NCI-H1694 treated with DMSO at 0.1 percent for 48 hours (cell line): ENCODE data around the gene ADCY3.
"Not testable (repeated sequence)": the region's sequence is repeated elsewhere in the genome, so short reads cannot be mapped to it uniquely, and the experiment has no call there.

Experiments used
- DNase-seq: peaks from one replicate; lab custom pipeline; 2025; lab: John Stamatoyannopoulos, UW

The ADCY3 gene

GRCh38 chr2:24844023-24844685 is 75.9 kb downstream of the ADCY3 start:
- DNase-seq, result no peak

GRCh38 chr2:24843330-24843860 is 76.6 kb downstream of the ADCY3 start:
- DNase-seq, result no peak

GRCh38 chr2:24842081-24843050 is 77.7 kb downstream of the ADCY3 start:
- no peak for DNase-seq

GRCh38 chr2:24840962-24841945 is 78.8 kb downstream of the ADCY3 start:
- DNase-seq, result no peak

DNA sequence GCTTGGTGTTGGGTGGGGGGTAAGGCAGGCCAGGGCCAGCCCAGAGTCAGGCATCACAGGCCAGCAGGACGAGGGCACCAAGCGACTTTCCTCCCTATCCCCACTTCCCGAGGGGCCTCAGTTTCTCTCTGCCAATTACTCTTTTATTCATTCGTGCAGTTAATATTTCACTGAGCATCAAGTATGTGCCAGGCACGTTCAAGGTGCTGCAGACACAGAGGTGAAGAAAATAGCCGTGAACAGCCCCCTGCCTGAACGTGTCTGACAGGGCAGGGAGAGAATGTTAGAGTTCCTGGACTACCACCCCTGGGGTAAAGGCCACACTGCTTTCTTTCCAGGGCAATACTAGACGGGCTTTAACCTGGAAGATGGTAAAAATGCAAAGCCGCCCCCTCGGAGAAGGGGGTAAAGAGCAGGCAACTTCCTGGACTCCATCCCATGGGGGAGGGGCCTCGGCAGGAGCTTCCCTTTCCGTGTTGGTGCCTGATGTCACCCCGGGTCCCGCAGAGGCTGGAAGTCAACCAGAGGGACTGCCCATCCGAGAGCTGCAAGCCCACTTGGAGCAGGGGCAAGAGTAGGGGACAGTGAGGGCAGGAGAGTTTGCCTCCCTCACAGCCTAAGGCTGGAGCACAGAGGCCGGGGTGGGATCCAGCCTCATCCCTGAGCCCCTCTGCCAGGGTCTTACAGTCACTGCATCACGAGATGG is 79.7 kb downstream of the ADCY3 start:
- no peak for DNase-seq

DNA sequence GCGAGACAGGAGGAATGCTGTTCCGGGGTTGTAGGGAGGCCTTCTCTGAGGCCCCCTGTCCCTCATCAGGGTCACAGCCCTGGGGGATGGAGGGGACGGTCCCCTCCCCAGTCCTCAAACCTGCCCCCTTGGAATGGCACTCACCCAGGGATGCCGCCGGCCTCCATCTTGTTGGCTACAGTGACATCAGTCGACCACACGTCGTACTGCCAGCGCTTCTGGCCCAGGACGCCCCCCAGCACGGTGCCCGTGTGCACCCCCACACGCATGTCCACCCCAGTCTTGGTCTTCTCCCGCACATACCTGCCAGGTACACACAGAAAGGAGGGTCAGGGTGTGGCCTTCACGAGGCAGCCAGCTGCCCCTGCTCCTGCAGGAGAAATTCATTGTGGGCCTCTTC is 80.3 kb downstream of the ADCY3 start:
- no peak for DNase-seq

DNA sequence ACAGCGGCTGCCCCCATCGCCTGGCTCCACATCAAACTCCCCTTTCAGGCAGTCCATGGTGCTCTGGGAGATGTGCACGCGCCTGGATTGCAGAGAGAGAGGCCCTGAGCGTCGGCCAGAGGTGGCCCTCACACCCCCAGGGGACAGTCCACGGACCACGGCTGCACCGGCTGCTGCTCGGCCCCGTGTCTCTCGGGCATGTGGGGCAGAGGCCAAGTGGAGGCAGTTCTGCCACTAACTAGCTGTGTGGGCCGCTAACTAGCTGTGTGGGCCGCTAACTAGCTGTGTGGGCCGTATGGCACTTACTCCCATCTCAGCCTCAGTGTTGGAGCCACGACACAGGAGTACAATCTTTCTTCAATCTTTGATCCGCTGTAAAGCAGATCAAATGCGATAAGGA is 81.5 kb downstream of the ADCY3 start:
- DNase-seq, result no peak

DNA sequence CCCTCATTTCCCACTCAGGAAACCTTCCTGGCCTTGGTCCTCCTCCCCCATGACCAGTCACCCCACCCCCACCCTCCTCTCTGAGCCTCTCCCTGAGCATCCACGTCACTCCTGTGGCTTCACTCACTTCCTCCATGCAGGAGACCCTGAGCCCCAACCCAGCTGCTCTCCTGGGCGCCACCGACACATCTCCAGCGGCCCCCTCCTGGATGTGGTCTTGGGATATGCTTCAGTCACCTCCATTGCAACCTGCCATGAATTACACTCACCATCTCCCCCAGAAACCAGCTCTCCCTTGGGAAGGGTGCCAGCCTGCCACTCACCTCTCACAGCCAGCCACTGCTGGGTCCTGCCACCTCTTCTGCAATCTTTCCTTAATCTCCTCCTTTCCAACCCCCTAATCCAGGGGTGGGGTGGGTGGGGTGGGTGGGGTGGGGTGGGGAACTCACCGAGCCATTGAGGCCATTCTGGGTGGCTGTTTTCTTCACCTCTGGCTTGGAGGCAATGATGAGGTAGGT is 82.0 kb downstream of the ADCY3 start:
- no peak for DNase-seq

DNA sequence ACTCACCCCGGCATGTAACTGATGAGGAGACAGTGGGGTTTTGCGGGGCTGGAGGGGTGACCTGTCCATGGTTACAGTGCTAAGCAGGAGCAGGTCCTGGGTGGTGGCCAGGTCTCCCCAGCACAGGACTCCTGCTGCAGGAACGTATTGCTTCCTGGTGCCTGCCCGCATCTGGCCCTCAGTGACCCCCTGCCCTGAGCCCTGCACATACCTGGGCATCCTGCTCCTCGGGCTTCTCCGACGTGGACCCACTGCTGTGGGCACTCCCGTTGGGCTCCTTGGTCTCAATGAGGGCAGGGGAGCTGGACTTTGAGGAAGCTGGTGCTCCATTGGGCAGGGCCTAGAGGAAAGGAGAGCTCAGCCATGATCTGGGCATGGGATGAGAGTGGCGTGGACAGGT is 83.3 kb downstream of the ADCY3 start:
- DNase-seq, result no peak

- no peak for DNase-seq
Measured at GRCh38 chr2:24836206-24836605, 83.8 kb downstream of the ADCY3 start.

DNA sequence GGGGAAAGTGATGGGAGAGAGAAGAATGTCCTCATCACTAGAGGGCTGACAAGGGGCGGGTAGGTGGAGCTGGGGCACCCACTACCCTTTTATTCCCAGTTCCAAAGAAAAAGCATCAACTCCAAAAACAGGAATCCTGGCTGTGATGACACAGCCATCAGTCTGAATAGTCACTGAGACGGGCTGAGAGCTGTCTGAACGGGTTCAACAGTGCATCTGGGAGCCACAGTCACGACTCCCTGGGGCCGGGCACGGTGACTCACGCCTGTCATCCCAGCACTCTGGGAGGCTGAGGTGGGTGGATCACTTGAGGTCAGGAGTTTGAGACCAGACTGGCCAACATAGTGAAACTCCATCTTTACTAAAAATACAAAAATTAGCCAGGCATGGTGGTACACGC is 84.6 kb downstream of the ADCY3 start:
- not testable (repeated sequence) for DNase-seq

DNA sequence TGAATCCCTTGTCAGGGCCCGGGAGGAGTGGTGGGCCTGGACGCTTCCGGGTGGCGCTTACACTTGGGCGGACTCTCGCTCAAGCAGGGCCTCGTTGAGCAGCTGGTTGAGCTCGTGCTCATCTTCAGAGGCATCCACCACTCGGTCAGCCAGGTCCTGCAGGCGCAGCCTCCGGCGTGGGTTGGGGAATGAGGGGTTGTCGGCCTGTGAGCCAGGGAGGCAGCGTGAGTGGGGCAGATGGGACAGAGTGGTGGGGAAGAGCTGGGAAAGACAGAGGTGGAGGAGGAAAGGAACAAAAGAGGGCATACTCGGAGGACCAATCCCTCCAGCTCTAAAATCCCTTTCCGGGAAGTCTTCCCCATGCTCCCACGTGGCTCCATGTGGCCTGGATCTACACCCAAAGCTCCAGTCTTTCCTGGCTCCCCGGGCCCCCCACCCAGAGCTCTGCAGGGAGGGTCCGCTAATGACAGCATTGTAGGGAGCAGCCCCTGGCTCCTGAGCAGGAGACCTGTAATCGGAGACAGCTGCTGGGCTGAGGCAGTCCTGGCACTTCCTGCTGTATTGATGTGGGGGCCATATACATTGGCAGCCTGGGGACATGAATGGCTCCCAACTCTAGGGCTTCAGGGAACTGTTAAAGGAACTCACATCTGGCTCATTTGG is 85.2 kb downstream of the ADCY3 start:
- DNase-seq, result no peak

DNA sequence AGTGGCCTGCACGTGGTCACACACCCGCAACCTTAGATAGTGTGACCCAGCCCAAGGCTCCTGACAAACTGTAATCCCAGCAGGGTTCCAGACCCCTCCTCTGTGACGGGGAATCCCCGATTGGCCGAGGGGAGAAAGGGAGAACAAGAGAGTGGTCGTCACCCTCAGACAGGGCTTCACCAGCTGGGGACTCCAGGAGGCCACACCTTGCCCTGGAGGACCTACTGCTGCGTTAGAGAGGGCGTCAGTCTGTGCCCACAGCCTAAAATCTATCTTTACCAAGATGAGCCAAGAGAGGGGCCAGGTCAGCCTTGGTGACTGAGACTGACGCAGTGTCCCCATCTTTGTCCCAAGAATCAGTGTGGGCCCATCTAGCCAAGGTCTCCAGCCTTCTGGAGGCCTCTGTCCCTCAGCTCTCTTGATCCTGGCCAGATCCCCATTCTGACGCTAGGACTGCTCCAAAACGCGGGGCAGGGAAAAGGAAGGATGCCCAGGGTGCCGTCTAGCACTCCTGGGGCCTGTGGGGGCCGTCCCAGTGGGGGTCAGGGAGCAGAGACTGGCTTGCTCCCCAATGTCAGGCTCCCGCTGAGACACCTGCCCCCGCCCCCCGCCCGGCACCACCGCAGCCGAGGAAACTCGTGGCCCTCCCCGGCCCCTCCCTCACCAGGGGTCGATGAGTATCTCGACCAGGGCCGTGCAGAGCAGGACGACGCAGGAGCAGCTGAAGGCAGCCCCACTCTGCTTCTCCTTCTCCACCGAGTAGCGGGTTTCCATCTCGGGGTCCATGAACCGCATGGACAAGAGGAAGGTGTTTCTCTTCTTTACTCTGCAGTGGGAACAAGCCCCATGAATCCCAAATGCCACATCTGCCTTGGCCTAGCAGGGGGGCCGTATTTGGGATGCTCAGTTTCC is 86.0 kb downstream of the ADCY3 start:
- no peak for DNase-seq

DNA sequence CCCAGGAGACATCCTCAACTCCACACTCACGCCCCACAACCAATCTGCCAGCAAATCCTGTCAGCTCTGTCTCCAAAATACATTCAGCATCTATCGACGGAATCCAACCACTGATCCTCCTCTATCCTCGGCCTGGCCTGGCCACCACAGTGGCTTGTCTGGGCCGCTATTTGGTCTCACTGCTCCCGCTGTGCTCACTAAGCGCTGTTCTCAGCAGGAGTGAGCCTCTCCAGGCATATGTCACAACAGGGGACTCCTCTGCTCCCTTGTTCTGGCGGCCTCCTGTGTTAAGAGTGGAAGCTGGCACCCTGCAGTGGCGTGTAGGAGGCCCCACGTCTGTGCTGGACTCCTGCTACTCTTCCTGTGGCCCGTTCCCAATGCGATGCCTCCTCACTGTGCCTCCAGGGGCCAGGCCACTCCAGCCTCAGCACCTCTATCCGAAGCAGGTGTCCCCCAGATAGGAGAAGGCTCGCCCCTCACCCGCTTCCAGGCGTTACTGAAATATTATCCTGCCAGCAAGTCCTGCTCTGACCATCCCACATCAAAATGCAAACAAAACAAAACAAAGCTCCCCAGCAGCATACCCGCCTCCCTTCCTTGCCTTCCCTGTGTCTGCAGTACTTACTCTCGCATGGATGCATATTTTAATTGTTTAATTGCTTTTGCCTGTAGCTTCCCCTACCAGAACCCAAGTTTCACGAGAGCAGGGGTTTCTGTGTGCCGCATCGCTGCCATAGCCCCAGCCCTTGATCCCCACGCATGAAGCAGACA is 86.9 kb downstream of the ADCY3 start:
- no peak for DNase-seq

- DNase-seq, result no peak
Measured at GRCh38 chr2:24832521-24832920, 87.5 kb downstream of the ADCY3 start.

GRCh38 chr2:24832073-24832461 is 88.0 kb downstream of the ADCY3 start:
- DNase-seq, result no peak

GRCh38 chr2:24831221-24832072 is 88.6 kb downstream of the ADCY3 start:
- no peak for DNase-seq

GRCh38 chr2:24830786-24831185 is 89.3 kb downstream of the ADCY3 start:
- DNase-seq, result no peak
